AG09319 (cell line): ENCODE measurements around the gene ACACA.

Experiments used
- DNase-seq: peaks from one replicate; pipeline ENCODE4 v3.0.0-alpha.2; 2010; ENCODE audit warnings: low read depth; ENCODE audit errors: extremely low read depth
- CTCF ChIP-seq: IDR thresholded peaks from 2 replicates; pipeline ENCODE4 v1.5.1; 2011; ENCODE audit warnings: low read depth, mild to moderate bottlenecking, inconsistent platforms, low read length, moderate library complexity

ACACA gene

GRCh38 chr17:37041932-37042331 is 364.7 kb downstream of the ACACA start:
- no peak for DNase-seq
- TF ChIP-seq CTCF: no peak

GRCh38 chr17:37039269-37039668 is 367.4 kb downstream of the ACACA start:
- no peak for DNase-seq
- TF ChIP-seq CTCF: no peak

DNA sequence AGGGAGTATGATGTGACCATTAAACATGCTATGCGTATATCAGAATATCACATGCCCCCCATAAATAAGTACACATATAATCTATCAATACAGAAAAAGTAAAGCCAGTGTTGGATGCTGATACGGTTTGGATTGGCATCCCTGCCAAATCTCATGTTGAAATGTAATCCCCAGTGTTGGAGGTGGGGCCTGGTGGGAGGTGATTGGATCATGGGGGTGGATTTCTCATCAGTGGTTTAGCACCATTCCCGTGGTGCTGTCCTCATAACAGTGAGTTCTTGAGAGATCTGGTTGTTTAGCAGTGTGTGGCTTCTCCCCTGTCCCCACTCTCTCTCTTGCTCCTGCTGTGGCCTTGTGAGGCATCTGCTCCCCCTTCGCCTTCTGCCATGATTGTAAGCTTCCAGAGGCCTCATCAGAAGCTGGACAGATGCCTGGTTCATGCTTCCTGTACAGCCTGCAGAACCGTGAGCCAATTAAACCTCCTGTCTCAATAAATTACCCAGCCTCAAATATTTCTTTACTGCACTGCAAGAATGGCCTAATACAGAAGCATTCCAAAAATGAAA is 369.0 kb downstream of the ACACA start:
- DNase-seq: no peak
- no peak for TF ChIP-seq CTCF
